Astrocyte of the hippocampus (primary cell): ENCODE results near the gene PLAAT4.
A peak's percentile ranks its signal among the peaks of the same experiment; 100 is the strongest.

ENCODE experiments used
- DNase-seq: peaks from one replicate; pipeline ENCODE4 v3.0.0; 2011; ENCODE audit warnings: low read depth, low spot score

PLAAT4 gene, protein sequence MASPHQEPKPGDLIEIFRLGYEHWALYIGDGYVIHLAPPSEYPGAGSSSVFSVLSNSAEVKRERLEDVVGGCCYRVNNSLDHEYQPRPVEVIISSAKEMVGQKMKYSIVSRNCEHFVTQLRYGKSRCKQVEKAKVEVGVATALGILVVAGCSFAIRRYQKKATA

DNA sequence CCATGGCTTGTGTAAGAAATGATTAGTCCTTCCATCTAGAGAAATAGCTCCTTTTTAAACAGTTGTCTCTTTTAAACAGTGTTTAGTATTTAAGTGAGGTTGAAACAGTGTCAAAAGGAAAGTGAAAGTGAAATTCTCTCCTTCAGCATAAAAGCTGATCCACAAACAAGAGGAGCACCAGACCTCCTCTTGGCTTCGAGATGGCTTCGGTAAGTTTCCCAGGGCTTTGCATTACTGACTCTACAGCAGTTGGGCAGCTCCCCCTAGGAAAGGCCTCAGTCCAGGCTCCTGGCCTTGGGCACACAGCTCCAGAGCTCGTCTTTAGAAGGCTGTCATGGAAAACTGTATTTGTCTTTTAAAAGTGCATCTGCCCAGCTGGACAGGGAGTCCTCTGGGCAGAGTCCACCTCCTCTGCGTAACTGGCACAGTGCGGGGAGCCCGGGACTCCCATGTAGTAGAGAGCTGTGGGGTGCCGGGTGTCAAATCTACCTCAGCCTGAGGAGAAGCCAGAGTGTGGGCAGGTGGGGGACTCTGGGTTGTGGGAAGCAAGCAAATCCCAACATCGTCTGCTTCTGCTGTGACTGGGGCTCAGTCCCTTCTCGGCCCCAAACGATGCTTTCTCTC lies at the start of gene PLAAT4:
Gene PLAAT4 (plus strand): TSS at position 140 of the 624 bp plus-strand sequence. CDS start 61 bp downstream, at position 201.
- DNase-seq, result peak; percentile 79

DNA sequence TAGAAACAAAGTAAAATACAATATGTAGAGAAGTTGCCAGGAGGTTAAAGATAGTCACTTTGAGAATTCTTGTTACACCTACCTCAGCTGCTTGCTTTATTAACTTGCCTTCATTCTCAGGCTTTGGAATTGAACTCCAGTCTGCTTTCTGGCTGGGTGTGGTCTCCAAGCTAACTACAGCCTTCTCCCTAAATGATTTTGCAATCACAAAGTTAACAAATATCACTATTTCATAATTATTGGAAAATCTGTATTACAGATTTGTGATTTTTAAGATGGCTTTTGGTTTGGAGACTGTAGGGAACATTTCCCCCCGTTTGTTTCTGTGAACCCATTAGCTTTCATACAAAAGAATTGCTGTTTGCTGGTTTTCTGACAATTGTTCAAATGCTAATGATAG lies 47.8 kb upstream of the PLAAT4 start:
- DNase-seq, result no peak

DNA sequence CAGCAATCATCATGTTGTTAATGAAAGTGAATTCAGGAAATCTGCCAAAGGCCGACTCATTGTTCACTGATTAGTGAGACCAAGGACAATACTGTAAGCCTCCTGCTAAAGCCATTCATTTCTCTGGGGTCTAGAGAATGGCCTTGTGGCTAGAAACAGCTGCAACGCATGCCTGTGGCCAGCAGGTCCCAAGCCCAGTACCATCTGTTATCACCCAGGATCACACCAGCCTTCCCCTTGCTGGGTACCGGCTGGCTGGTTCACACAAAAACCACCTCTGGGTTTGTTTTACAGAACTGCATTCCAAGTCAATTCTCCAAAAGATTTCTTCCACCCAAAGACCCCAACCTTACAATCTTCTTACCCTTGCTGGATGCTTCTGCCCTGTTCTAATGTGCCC lies 46.7 kb upstream of the PLAAT4 start:
- peak; percentile 80 for DNase-seq

- DNase-seq, result peak; percentile 63
These were observed 45.9 kb upstream of the PLAAT4 start, which contains the start of gene PLAAT5 for GRCh38 chr11:63490551-63491239. Gene PLAAT5, minus strand, starts transcription at chr11:63491167. Its CDS starts 133 bp downstream, at chr11:63491034.

DNA sequence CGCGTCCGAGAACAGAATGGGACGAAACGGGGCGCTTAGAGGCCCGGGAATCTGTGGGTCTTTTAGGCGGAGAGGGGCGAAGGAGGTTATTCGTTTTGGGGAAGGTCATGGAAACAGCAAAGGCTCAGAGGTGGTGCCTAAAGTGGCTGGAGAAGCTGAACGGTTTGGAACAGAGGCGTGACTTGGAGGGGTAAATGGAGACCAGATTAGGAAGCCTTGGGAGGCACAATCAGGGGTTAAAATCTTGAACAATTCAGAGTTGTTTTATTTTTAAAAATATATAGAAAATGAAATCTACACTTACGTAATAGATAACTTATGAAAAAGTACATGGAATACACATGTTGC lies 45.4 kb upstream of the PLAAT4 start:
- no peak for DNase-seq

DNA sequence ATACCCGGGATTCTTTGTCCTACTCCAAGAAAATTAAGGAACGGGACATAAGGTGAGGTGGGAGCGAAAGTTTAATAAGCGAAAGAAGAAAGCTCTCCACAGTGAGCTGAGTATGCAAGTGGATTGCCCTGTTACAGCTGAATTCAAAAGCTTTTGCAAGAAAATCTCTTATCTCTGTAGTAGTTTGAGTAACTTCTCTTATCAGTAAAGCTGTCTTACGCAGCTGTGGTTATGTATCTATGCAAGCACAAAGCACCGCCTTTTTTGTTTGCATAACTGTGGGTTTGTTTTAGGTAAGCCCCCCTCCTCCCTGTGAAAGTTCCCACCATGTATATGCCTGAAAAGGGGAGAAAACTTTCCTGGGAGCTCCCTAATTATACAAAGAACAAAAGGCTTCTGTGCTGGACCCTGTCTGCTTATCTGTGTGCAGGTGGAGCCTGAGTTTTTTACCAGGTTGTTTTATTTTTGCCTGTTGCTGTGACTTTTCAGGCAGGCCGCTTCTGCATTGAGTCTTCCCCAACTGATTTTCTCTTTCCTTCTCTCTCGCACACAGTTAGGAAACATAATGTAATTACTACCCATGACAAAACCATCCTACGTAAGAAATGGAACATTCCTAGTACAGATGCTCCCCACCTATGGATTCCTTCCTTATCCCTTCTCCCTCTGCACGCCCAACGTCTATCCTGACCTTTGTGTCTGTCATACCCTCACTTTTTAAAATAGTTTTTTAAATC lies 44.8 kb upstream of the PLAAT4 start:
- peak; percentile 56 for DNase-seq

GRCh38 chr11:63492441-63492840 lies 44.2 kb upstream of the PLAAT4 start:
- DNase-seq, result no peak

DNA sequence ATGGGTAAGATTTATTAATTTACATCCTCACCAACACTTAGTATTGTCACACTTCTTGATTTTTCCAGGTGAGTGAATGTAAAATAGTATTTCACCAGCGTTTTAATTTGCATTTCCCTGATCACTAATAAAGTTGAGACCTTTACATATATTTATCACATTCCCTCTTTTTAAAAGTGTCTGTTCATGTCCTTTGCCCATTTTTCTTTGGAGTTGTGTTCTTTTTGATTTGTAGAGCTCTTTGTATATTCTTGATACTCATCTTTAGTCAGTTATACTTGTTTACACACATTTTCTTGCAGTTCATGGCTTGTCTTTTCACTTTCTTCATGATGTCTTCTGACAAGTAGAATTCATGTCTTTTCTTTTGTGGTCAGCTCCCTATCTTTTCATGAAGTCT lies 43.5 kb upstream of the PLAAT4 start:
- DNase-seq, result no peak

GRCh38 chr11:63494975-63495374 lies 41.6 kb upstream of the PLAAT4 start:
- DNase-seq, result no peak

- no peak for DNase-seq
These were observed 36.7 kb upstream of the PLAAT4 start for GRCh38 chr11:63499874-63500273.

- no peak for DNase-seq
These were observed 35.4 kb upstream of the PLAAT4 start for GRCh38 chr11:63501236-63501635.

DNA sequence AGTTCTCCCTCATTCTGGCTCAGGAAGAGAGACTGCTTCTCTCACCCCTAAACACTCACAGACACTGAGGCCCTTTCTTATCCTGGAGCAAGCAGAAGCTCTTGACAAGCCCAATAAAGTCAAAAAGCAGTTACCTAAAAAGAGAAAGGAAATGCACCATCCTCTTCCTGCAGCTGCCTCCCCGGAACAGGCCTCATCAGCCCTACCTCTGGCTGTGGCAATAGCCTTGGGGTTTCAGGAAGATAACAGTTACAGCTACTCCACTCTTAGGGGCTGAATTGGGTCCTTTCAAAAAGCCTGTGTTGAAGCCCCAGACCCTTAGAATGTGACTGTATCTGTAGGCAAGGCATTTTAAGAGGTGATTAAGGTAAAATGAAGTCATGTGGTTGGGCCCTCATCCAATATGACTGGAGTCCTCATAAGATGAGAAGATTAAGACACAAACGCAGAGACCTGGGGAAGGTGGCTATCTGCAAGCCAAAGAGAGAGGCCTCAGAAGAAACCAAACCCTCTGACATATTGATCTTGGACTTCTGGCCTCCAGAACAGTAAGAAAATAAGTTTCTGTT lies 34.3 kb upstream of the PLAAT4 start:
- DNase-seq, result no peak

- DNase-seq, result no peak
These were observed 33.1 kb upstream of the PLAAT4 start for GRCh38 chr11:63503492-63503891.

GRCh38 chr11:63504054-63504453 lies 32.6 kb upstream of the PLAAT4 start:
- no peak for DNase-seq

GRCh38 chr11:63504933-63505586 lies 31.5 kb upstream of the PLAAT4 start:
- DNase-seq, result peak; percentile 19

GRCh38 chr11:63505857-63506528 lies 30.6 kb upstream of the PLAAT4 start, which contains the start of gene LGALS12:
Gene LGALS12, plus strand, starts transcription at chr11:63506084. Its CDS starts 375 bp downstream, at chr11:63506459.
- peak; percentile 30 for DNase-seq

DNA sequence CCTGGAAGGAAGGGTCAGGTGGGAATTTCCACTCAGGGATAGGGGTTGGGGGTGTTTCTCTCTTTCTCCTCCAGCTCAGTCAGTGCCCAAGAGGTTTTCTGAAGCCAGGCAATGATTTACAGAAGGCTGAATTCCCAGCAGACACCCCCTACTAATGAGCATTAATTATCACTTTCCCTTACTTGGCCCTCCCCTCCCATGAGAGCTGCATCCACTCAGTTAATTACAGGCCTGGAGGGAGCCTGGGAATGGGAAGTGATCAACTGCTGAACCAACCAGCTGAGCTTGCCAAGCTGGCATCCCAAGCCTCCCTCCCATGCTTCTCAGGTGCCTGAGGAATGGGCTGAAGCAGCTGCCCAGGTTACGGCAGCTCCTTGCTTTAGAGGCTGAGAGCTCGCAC lies 29.7 kb upstream of the PLAAT4 start:
- no peak for DNase-seq

- no peak for DNase-seq
These were observed 29.1 kb upstream of the PLAAT4 start for GRCh38 chr11:63507511-63507910.

DNA sequence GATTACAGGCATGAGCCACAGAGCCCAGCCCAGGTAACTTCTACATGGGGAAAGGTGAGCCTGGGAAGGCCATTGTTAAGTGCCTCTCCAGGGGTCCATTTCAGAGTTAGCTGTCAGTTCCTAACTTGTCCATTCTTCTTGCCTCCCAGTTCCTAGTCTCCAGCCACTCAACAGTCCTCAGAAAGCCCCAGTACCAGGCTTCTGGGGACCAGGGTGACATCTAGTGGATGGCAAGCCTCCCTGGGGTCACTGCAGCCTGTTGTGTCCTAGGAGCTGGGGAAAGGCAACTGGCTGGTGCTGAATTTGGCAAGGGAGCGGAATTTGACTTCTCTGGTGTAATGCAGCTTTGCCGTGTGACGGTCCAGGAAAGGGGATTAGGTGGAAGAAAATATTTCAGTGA lies 28.6 kb upstream of the PLAAT4 start:
- peak; percentile 42 for DNase-seq

DNA sequence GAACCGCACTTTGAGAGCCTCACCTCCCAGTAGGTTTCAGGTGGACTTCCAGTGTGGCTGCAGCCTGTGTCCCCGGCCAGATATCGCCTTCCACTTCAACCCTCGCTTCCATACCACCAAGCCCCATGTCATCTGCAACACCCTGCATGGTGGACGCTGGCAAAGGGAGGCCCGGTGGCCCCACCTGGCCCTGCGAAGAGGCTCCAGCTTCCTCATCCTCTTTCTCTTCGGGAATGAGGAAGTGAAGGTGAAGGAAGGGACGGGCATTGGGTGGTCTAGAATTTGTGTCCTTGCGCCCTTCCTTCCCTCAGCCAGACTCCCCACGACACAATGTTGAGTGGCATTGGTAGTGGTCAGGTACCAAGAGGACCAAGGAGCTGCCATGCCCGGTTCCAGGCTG lies 27.9 kb upstream of the PLAAT4 start:
- no peak for DNase-seq
